CD4-positive, alpha-beta T cell (primary cell): ENCODE results near the gene TEX19. TPM values are rescaled to one million over a fixed set of nuclear protein-coding genes. Genes with fewer than 3 reads are reported as not detected.
"Not testable (repeated sequence)": the region's sequence is repeated elsewhere in the genome, so short reads cannot be mapped to it uniquely, and the experiment has no call there.

Source experiments
- ATAC-seq: fragments of 200-7000 bp; cut with Tn5 transposase; one replicate; pipeline ENCODE4 v1.10.0; 2022; ENCODE audit warnings: mild to moderate bottlenecking; ENCODE audit not compliant: poor library complexity
- CTCF ChIA-PET: fragments of 350-600 bp; sonication (Branson Sonifier 250); formaldehyde crosslinking; loops from one replicate; lab custom pipeline; 2021; ENCODE audit warnings: antibody characterized with exemption, inconsistent platforms; lab: Charles Lee
- POLR2A ChIA-PET: fragments of 350-600 bp; sonication (Branson Sonifier 250); formaldehyde crosslinking; loops from one replicate; lab custom pipeline; 2021; ENCODE audit warnings: antibody characterized with exemption, inconsistent platforms; lab: Charles Lee
- DNase-seq, 14 experiments: peaks; one replicate each; pipeline ENCODE4 v3.0.0-alpha.2; 2013 to 2020; ENCODE audit warnings: mixed read lengths in 2 of 14
- H3K27ac ChIP-seq, 2 donors: one replicate each; pipeline versions ENCODE4 v1.5.1 to v1.7.0; 2013; ENCODE audit warnings: low read length in 2 of 2, low read depth in 1 of 2, mild to moderate bottlenecking in 1 of 2
- H3K27me3 ChIP-seq, 2 experiments: 1 replicate in 1 of 2; 2 replicates in 1 of 2; pipeline versions ENCODE4 v1.6.1 to v1.7.0; 2013; ENCODE audit warnings: low read length in 2 of 2, control low read depth in 1 of 2, mild to moderate bottlenecking in 1 of 2, moderate library complexity in 1 of 2; ENCODE audit not compliant: insufficient read depth in 2 of 2, control insufficient read depth in 1 of 2
- H3K36me3 ChIP-seq: one replicate; pipeline ENCODE4 v1.6.1; 2013; ENCODE audit warnings: low read length, control low read depth; ENCODE audit not compliant: insufficient read depth
- H3K4me1 ChIP-seq: one replicate; pipeline ENCODE4 v1.6.1; 2013; ENCODE audit warnings: low read length, control low read depth; ENCODE audit not compliant: insufficient read depth
- H3K4me3 ChIP-seq: one replicate; pipeline ENCODE4 v1.5.1; 2013; ENCODE audit warnings: mild to moderate bottlenecking, low read length, moderate library complexity
- H3K9me3 ChIP-seq, 2 experiments: 1 replicate in 1 of 2; 2 replicates in 1 of 2; pipeline versions ENCODE4 v1.6.1 to v1.7.0; 2013; ENCODE audit warnings: low read length in 2 of 2, mild to moderate bottlenecking in 2 of 2, control low read depth in 1 of 2, moderate library complexity in 1 of 2; ENCODE audit not compliant: control insufficient read depth in 1 of 2, insufficient read depth in 1 of 2
- H3K27ac Mint-ChIP-seq: one replicate; pipeline ENCODE4 v1.8.0; 2020; ENCODE audit warnings: mixed read lengths
- H3K27me3 Mint-ChIP-seq: one replicate; pipeline ENCODE4 v1.8.0; 2021; ENCODE audit warnings: mixed read lengths
- H3K36me3 Mint-ChIP-seq: one replicate; pipeline ENCODE4 v1.8.0; 2021; ENCODE audit warnings: low read depth, mixed read lengths
- H3K4me1 Mint-ChIP-seq: one replicate; pipeline ENCODE4 v1.8.0; 2021; ENCODE audit warnings: low read depth, mixed read lengths
- H3K4me3 Mint-ChIP-seq: one replicate; pipeline ENCODE4 v1.8.0; 2020; ENCODE audit warnings: mild to moderate bottlenecking, mixed read lengths
- H3K9me3 Mint-ChIP-seq: one replicate; pipeline ENCODE4 v1.8.0; 2020; ENCODE audit warnings: mixed read lengths
- CTCF ChIP-seq: fragments of 200-600 bp; IDR thresholded peaks from one replicate; pipeline ENCODE4 v1.8.0; 2022; ENCODE audit warnings: antibody characterized with exemption, mild to moderate bottlenecking
- intact Hi-C, 2 experiments: fragments of 100-400 bp; cut with DNase I in 1 of 2; cut with micrococcal nuclease in 1 of 2; formaldehyde crosslinking; loops; one replicate each; pipeline versions ENCODE4 v1.15.1 to v1.9.0; 2023 to 2025; cut with DNase I, micrococcal nuclease
- total RNA-seq, 174 experiments: library from RNA in 2 of 174; stranded (reverse) in 2 of 174; gene quantifications; one replicate each; pipeline ENCODE4 v1.2.3 and lab custom pipeline; 2021 to 2026

Gene TEX19
- total RNA-seq, 2 experiments from 2014 or later = not detected

GRCh38 chr17:82374626-82375331 is 15.7 kb downstream of the TEX19 start:
- POLR2A ChIA-PET = no interaction called here
- Mint-ChIP-seq H3K4me1 (peaks cover 10% of the 10 kb centered on the region), H3K36me3 (no peaks in the 10 kb centered on the region), H3K4me3 (no peak overlapping the region), H3K27me3 (peaks cover 48% of the 10 kb centered on the region), H3K27ac (no peak overlapping the region), H3K9me3 (no peaks in the 10 kb centered on the region)
- ATAC-seq (no peak), DNase-seq (no peak)
- intact Hi-C loops = no loop called here
- H3K27ac ChIP-seq = no peak overlapping the region
- H3K4me1 ChIP-seq = peaks cover 22% of the 10 kb centered on the region
- CTCF ChIA-PET = no interaction called here
- H3K36me3 ChIP-seq = no peaks in the 10 kb centered on the region
- H3K27me3 ChIP-seq = peaks cover 41 to 51% of the 10 kb centered on the region in 2 experiments
- H3K9me3 ChIP-seq = peaks cover 0 to 30% of the 10 kb centered on the region in 2 experiments
- H3K4me3 ChIP-seq = no peak overlapping the region
- no peak for TF ChIP-seq CTCF

- Histone ChIP-seq H3K9me3 (peaks cover 0 to 24% of the 10 kb centered on the region in 2 experiments), H3K4me3 (no peak overlapping the region), H3K36me3 (no peaks in the 10 kb centered on the region), H3K27me3 (peaks cover 37 to 48% of the 10 kb centered on the region in 2 experiments), H3K4me1 (peaks cover 19% of the 10 kb centered on the region), H3K27ac (no peak overlapping the region)
- H3K4me3 Mint-ChIP-seq = no peak overlapping the region
- H3K27ac Mint-ChIP-seq = no peak overlapping the region
- H3K27me3 Mint-ChIP-seq = peaks cover 50% of the 10 kb centered on the region
- peaks cover 6% of the 10 kb centered on the region for H3K4me1 Mint-ChIP-seq
- no peak for DNase-seq
- no peaks in the 10 kb centered on the region for H3K36me3 Mint-ChIP-seq
- no peak for ATAC-seq
- ChIA-PET CTCF (no interaction called here), POLR2A (no interaction called here)
- TF ChIP-seq CTCF = no peak
- H3K9me3 Mint-ChIP-seq = no peaks in the 10 kb centered on the region
- intact Hi-C loops = no loop called here
Measured at GRCh38 chr17:82375359-82376041, 16.5 kb downstream of the TEX19 start.

GRCh38 chr17:82376042-82376730 is 17.1 kb downstream of the TEX19 start:
- H3K9me3 Mint-ChIP-seq = no peaks in the 10 kb centered on the region
- POLR2A ChIA-PET = no interaction called here
- Histone ChIP-seq H3K4me1 (peaks cover 15% of the 10 kb centered on the region), H3K27ac (no peak overlapping the region), H3K9me3 (peaks cover 0 to 19% of the 10 kb centered on the region in 2 experiments), H3K27me3 (peaks cover 30 to 41% of the 10 kb centered on the region in 2 experiments), H3K36me3 (no peaks in the 10 kb centered on the region), H3K4me3 (no peak overlapping the region)
- no peak for ATAC-seq
- no peak overlapping the region for H3K4me3 Mint-ChIP-seq
- intact Hi-C loops = no loop called here
- CTCF ChIA-PET = no interaction called here
- H3K27me3 Mint-ChIP-seq = peaks cover 49% of the 10 kb centered on the region
- DNase-seq = no peak
- no peaks in the 10 kb centered on the region for H3K4me1 Mint-ChIP-seq
- H3K27ac Mint-ChIP-seq = no peak overlapping the region
- TF ChIP-seq CTCF = no peak
- no peaks in the 10 kb centered on the region for H3K36me3 Mint-ChIP-seq

- H3K4me3 ChIP-seq, H3K27ac ChIP-seq, H3K4me1 ChIP-seq, CTCF ChIA-PET, H3K27ac Mint-ChIP-seq, DNase-seq, H3K4me1 Mint-ChIP-seq, H3K4me3 Mint-ChIP-seq, POLR2A ChIA-PET, H3K9me3 Mint-ChIP-seq, H3K36me3 Mint-ChIP-seq, ATAC-seq, intact Hi-C loops, H3K36me3 ChIP-seq: not testable (repeated sequence)
- H3K27me3 ChIP-seq = peaks cover 26 to 36% of the 10 kb centered on the region in 2 experiments
- peaks cover 53% of the 10 kb centered on the region for H3K27me3 Mint-ChIP-seq
- H3K9me3 ChIP-seq = peaks cover 0 to 15% of the 10 kb centered on the region in 2 experiments
Measured at GRCh38 chr17:82377294-82377693, 18.2 kb downstream of the TEX19 start.
